ENCODE data around the gene CACNA2D3. TPM values are rescaled to one million over a fixed set of nuclear protein-coding genes. Genes with fewer than 3 reads are reported as not detected.

CACNA2D3 gene
- total RNA-seq, 4 donors from 2014 or later, result 0.27 to 1.5 (median 0.79) TPM

DNA sequence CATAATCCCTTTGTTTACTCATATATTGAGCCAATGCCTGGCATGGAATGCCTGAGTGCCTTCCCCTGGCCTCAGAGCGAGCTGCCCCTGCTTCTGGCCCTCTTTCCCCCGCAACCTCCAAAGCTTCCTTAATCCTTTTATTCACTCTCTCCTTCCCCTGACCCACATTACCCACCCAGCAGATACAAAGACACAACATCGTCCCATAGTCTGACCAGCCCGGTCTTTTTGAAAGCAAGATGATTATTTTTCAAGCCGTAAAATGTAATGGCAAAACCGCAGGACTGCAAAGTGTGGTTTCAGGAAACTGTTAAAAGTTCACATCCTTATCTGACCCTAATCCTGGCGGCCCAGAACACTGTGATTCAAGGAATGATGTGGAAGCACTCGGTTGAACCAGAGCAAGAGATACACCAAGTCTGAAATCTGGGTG lies 883.9 kb downstream of the CACNA2D3 start:
- WGBS, 2 donors, result 78 to 81% methylated on average over 8 of the region's 8 CpGs
- H3K4me3 ChIP-seq (ENCODE audit: low read depth, poor library complexity, severe bottlenecking), result no peak overlapping the region
- TF ChIP-seq, protein P1, sequence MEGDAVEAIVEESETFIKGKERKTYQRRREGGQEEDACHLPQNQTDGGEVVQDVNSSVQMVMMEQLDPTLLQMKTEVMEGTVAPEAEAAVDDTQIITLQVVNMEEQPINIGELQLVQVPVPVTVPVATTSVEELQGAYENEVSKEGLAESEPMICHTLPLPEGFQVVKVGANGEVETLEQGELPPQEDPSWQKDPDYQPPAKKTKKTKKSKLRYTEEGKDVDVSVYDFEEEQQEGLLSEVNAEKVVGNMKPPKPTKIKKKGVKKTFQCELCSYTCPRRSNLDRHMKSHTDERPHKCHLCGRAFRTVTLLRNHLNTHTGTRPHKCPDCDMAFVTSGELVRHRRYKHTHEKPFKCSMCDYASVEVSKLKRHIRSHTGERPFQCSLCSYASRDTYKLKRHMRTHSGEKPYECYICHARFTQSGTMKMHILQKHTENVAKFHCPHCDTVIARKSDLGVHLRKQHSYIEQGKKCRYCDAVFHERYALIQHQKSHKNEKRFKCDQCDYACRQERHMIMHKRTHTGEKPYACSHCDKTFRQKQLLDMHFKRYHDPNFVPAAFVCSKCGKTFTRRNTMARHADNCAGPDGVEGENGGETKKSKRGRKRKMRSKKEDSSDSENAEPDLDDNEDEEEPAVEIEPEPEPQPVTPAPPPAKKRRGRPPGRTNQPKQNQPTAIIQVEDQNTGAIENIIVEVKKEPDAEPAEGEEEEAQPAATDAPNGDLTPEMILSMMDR (IDR thresholded peaks at IDR 0.05), result no peak
- no peak for TF ChIP-seq POLR2A (IDR thresholded peaks at IDR 0.05)
- intact Hi-C loops (cut with DNase I; ENCODE audit: low total_unique reads), result no loop called here
- no peak for DNase-seq (ENCODE audit: low spot score in 2 of 2)

DNA sequence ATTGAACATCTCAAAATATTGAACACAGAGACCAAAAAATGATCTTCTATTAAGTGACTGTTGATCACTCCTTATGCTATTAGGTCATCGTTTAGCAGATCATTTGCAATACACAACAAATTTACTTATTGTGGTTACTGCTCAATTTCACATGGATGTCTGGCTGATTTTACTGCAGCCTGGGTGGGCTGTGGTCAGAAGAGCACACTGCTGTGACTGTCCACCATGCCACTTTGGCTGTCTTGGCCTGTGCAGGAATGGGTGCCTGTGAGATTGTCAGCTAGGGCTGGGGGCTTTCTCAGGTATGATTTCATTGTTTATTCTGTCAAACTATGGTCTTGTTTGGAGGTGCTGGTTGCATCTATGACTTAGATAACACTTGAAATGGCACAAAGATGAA lies 885.6 kb downstream of the CACNA2D3 start:
- TF ChIP-seq, protein P1 (IDR thresholded peaks at IDR 0.05), result no peak
- TF ChIP-seq POLR2A (IDR thresholded peaks at IDR 0.05), result no peak
- no peak for DNase-seq (ENCODE audit: low spot score in 2 of 2)
- H3K4me3 ChIP-seq (ENCODE audit: low read depth, poor library complexity, severe bottlenecking), result no peak overlapping the region
- intact Hi-C loops (cut with DNase I; ENCODE audit: low total_unique reads), result no loop called here
- WGBS, 2 donors, result 73 to 75% methylated on average over 1 of the region's 1 CpG

DNA sequence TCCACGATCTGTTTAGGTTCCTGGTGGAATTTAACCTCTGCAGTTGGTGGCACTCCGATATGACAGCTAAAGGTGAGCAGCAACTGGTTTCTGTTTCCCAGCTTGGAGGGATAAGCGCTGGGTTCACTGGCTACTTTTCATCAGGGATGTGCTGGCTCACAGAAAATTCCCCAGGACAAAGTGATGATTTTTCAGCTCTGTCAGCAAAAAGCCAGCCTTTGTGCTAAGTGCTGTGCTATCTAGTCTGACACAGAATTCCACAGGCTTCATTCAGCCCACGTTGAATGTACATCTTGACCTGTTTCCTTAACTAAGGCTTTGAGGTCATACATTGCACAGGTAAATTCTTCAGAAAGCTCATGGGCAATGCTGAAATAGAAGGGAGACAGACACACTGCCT lies 887.0 kb downstream of the CACNA2D3 start:
- no peak for DNase-seq (ENCODE audit: low spot score in 2 of 2)
- no peak overlapping the region for H3K4me3 ChIP-seq (ENCODE audit: low read depth, poor library complexity, severe bottlenecking)
- intact Hi-C loops (cut with DNase I; ENCODE audit: low total_unique reads), result no loop called here
- no peak for TF ChIP-seq POLR2A (IDR thresholded peaks at IDR 0.05)
- TF ChIP-seq, protein P1 (IDR thresholded peaks at IDR 0.05), result no peak
- WGBS, 2 donors, result 82 to 87% methylated on average over 4 of the region's 4 CpGs

DNA sequence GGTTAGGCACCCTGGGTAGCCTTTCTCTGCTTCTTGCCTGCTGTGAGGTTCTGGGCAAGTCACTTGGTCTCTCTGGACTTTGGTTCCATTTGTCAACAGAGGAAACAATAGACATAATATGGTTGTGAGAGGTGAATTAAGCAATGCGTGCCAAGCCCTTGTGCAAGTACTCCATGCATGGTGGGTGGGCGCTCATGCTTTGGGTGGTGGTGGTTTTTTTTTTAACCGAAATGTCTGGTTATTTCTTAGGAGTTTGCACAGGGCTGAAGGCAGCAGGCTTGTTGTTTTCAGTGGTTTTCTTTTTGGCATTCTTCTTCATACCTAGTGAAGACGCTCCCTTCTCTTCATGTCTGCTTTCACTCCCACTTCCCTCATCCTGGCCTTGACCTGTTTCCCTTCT lies 889.7 kb downstream of the CACNA2D3 start:
- intact Hi-C loops (cut with DNase I; ENCODE audit: low total_unique reads), result no loop called here
- 86 to 92% methylated on average over 4 of the region's 4 CpGs for WGBS, 2 donors
- no peak for DNase-seq (ENCODE audit: low spot score in 2 of 2)
- TF ChIP-seq, protein P1 (IDR thresholded peaks at IDR 0.05), result no peak
- no peak for TF ChIP-seq POLR2A (IDR thresholded peaks at IDR 0.05)
- H3K4me3 ChIP-seq (ENCODE audit: low read depth, poor library complexity, severe bottlenecking), result no peak overlapping the region

DNA sequence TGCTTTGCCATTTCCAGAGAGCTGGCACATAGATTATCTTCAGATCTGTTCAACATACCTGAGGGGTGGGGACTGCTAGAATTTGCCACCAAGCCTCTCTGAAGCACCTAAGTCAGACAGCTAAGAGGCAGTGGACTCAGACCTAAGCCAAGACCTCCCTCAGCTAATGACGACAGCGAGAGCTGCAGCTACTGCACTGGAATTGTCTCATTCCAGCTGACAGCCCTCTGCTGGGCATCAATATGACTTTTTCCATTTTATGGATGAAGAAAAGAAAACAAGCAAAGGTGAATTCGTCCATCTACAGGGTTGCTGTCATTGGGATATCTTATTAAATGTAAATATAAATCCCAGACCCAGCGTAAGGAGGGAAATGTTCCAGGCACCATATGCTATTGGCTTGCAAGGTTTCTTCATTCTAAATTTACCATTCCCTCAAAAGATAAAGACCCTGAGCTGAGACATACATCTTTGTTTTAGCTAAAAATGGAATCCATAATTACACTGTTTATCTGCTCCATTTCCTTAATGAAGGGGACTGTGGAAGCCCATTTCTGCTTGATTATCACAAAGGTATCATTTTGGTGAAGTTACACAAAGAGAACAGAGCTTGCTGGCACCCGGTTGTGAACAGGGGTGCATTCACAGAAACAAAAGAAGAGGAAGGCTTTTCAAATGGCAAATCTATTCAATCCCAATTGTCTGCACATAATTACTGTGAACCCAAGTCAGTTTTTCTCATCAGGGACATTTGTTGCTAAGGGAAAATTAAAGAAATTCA lies 891.0 kb downstream of the CACNA2D3 start:
- H3K4me3 ChIP-seq (ENCODE audit: low read depth, poor library complexity, severe bottlenecking), result no peak overlapping the region
- no peak for DNase-seq (ENCODE audit: low spot score in 2 of 2)
- intact Hi-C loops (cut with DNase I; ENCODE audit: low total_unique reads), result no loop called here
- 59 to 67% methylated on average over 5 of the region's 5 CpGs for WGBS, 2 donors
- TF ChIP-seq, protein P1 (IDR thresholded peaks at IDR 0.05), result no peak
- TF ChIP-seq POLR2A (IDR thresholded peaks at IDR 0.05), result no peak

DNA sequence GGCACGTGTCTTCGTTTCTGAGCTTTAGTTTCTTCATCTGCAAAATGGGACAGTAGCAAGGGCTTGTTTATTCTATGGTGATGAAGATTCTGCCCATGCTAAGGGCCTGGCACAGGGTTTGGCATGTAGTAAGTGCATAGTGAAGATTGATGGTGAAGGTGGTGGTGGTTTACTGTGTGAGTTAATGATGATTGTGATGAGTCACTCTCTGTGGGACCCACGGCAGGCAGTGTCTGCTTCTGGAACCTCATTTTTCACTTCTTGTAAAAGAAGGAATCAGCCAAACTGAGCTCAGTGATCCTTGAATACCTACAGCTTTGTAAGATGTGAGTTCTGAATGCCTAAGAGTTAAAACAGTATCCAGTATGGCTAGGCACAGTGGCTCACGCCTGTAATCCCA lies 891.7 kb downstream of the CACNA2D3 start:
- no peak for TF ChIP-seq POLR2A (IDR thresholded peaks at IDR 0.05)
- TF ChIP-seq, protein P1 (IDR thresholded peaks at IDR 0.05), result no peak
- DNase-seq (ENCODE audit: low spot score in 2 of 2), result no peak
- WGBS, 2 donors, result 77 to 79% methylated on average over 4 of the region's 4 CpGs
- H3K4me3 ChIP-seq (ENCODE audit: low read depth, poor library complexity, severe bottlenecking), result no peak overlapping the region
- intact Hi-C loops (cut with DNase I; ENCODE audit: low total_unique reads), result no loop called here

Measured in lower leg skin (tissue), 4 donors.